Stimulated activated CD8-positive, alpha-beta memory T cell treated with anti-CD3 and anti-CD28 coated beads, Interleukin-15, amount 100 ng/mL, for 1 hour (primary cell): Measurements from ENCODE around the gene VPS35L.

ENCODE experiments used
- DNase-seq: peaks from one replicate; pipeline ENCODE4 v3.0.0-alpha.2; 2020; ENCODE audit warnings: low read depth

The VPS35L gene

DNA sequence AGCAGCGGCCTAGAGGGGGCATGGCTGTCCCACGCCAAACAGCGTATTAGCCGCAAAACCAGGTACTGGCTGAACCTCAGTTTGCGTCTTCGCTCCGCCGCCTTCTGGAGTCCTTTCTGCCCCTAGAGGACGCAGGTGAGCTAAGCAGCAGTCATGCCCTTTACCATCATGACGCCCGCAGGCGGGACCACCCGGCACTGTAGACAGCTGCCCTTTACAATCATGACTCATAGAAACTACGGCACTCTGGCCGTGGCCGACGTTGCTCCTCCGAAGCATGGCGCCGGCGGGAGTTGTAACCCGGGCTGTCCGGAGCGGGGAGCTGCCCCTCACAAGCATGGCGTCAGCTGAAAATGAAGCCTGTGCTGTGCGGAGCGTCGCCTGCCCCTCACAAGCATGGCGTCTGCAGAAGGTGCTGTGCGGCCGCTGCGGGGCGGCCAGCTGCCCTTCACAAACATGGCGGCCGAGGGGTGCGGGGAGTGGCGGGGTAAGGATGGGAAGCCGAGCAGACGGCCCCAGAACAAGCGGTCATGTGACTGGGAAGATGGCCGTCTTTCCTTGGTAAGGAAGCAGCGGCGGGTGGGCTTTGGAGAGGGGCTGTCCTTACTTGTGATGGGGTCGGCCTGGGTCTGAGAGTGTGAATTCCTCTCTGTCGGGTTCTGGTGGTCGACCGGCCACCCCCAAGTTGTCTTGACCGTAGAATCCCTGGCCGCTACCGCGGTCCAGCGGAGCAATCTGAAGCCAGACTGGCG, at the start of gene VPS35L:
VPS35L (plus strand) TSS at position 518 of the 752 bp plus-strand sequence; CDS start at position 545, 27 bp downstream.
- DNase-seq = peak; percentile 90

GRCh38 chr16:19506965-19507364, 48.5 kb upstream of the VPS35L start:
- no peak for DNase-seq

GRCh38 chr16:19507867-19508266, 47.6 kb upstream of the VPS35L start:
- no peak for DNase-seq

DNA sequence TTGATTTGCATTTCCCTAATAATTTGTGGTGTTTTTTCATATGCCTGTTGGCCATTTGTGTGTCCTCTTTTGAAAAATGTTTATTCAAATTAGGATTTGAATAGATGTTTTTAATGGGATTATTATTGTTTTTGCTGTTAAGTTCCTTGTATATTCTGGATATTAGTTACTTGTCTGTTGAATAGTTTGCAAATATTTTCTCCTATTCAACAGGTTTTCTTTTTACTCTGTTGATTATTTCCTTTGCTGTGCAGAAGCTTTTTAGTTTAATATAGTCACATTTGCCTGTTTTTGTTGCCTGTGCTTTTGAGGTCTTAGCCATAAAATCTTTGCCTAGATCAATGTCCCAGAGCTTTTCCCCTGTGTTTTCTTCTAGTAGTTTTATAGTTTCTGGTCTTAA, 43.2 kb upstream of the VPS35L start:
- DNase-seq = no peak

- no peak for DNase-seq
These were observed 42.0 kb upstream of the VPS35L start for GRCh38 chr16:19513377-19514053.

DNA sequence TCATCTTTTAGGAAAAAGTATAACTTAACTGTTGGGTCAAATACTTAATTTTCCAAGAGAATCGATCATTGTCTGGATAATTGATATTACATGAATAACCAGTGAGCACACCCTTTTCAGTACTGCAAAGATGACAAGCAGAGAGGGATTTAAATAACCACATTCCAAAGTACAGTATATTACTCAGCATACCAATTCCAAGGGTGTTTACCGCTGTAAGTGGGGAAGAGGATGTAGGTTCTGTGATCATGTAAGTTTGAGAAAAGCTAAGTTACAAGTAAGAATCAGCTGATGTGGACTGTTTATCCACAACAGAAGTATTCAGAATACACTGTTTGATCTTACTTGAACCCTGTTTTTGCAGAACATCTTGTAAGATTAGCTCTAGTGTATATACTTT, 39.7 kb upstream of the VPS35L start:
- DNase-seq = no peak

- DNase-seq = no peak
These were observed 37.9 kb upstream of the VPS35L start for GRCh38 chr16:19517424-19518089.

- no peak for DNase-seq
These were observed 37.1 kb upstream of the VPS35L start for GRCh38 chr16:19518388-19518787.

DNA sequence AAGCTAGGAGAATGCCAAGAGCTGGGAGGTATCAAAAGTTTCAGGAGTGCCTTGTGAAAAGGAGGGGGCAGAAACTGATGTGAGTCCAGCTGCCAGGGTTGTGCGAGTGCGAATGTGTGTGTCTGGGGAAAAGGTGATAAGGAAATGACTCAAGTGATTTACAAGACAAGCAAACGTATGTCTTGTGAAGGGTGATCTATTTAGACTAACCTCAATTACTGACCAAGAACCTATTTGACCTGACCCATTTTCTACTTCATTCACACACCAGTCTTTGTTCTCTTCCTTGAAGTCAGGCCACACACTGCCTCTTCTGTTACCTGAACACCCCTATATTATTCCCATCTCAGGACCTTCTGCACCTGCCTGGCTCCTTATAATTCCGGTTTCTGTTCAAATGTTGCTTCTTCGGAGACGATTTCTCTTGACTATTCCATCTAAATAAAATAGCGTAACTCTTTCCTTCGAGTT, 34.6 kb upstream of the VPS35L start:
- no peak for DNase-seq

GRCh38 chr16:19521471-19522396, 33.8 kb upstream of the VPS35L start, which contains the start of gene GDE1:
Gene GDE1, minus strand, starts transcription at chr16:19522098. Its CDS starts 134 bp downstream, at chr16:19521964.
- DNase-seq = peak; percentile 93

DNA sequence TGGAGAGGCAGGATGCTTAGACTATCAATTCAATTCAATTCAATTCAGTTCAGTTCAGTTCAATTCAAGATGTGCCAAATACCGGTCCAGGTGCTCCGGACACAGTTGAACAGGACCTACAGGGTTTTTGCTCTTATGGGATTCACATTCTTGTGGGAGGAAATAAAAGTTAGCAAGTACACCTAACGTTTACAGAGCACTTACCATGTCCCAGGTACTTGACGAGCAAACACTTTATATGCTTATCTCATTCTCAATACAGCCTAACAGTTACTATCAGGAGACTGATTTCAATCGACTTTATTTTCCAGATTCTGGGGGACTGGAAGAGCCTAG, 33.1 kb upstream of the VPS35L start:
- DNase-seq = no peak

DNA sequence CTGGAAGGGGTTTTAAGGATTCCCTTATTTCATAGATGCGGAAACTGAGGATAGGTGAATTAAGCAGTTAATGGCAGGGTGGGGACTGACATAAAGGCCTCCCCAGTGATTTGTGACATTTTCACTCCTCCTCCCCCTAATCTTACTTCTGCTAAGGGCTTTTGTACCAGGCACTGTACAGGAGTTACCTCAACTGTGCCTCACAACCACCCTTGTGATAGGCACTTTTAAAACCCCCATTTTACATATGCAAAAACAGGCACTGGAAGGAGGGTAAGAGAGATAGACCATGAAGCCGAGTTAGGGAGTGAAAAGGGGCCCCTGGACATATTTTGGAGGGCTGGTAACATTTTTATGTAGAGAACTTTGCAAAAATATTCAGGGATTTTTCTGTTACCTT, 32.7 kb upstream of the VPS35L start:
- no peak for DNase-seq

- DNase-seq = no peak
These were observed 32.3 kb upstream of the VPS35L start for GRCh38 chr16:19523184-19523558.

DNA sequence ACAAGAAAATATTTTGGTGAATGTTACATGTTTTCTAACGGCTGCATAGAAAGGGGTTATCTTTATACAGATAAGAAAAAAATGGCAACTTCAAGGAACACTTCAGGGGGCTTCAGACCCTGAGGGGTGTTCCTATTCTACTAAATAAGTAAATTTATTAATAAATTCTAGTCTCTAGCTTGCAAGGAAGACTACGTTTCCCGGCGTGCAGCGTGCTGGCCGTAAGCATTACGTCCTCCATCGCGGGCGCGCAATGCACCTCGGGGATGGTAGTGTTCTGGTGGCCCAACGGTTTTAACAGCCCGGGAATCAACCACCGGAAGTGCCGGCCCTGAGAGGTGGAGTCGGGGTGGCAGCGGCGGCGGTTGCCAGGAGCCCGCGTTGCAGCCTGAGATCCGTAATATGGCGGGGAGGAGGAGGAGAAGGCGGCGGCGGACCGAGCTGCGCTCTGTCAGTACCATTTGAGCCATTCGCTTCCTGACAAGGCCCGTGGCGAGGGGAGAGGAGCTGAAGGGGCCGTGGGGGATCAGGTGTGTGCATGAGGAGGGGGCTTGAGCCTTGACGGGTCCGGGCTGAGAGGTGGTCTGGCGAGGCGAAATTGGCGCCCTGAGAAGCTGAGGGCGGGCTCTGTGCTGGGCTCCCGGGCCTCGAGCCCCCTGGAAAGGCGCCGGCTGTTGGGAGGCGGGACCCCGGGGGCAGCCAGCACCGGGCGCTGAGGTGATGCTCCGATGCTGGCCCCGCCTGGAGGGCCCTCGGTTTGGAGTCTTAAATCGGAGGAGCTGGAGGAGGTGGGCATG, 31.7 kb upstream of the VPS35L start, which contains the start of gene CCP110:
CCP110 (plus strand) TSS at position 384 of the 797 bp plus-strand sequence. CDS start 3,940 bp downstream, outside the sequence.
- peak; percentile 89 for DNase-seq

DNA sequence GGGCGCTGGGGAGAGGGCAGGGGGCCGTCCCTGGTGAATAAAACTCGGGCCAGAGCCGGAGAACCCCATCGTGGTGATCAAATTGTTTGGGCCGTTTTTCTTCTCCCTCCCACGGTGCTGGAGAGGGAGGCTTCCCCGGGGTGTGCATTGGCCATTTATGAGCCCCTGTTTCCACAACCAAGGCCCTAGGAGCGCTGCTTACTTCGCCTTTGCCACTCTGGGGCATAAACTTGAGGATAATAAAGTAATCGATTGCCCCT, 31.2 kb upstream of the VPS35L start:
- no peak for DNase-seq

DNA sequence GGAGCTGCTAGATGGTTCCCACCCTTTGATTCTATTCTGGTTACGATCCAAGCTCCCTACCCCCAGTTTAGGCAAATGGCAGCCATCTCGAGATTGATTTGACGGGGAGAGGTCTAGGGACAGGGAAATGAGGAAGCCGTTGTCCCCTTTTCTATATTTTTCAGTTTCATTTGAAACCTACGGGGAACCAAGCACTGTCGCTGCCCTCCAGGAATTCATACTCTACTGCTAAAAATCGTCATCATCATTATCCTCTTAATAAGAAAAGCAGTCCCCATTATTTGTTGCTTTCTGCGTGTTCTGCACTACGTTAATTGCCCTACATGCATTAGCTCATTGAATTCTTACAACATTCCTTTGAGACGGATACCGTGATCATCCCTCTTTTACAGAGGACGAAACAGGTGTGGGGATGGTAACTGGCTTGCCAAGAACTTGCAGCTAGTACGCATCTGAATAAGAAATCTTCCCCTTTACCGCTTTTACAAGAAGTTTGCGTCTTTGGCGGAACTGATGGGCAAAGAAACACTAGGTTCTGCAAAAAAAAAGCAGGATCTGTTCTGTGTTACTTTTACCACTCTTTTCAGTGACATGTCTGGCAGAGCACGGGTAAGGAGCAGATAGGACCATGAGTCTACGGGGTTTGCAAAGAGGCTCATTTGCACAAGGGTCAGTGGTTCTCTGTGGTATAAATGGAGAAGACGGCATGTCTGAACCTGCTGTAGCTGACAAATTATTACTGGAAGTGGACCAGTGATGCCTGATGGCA, 30.7 kb upstream of the VPS35L start:
- no peak for DNase-seq

DNA sequence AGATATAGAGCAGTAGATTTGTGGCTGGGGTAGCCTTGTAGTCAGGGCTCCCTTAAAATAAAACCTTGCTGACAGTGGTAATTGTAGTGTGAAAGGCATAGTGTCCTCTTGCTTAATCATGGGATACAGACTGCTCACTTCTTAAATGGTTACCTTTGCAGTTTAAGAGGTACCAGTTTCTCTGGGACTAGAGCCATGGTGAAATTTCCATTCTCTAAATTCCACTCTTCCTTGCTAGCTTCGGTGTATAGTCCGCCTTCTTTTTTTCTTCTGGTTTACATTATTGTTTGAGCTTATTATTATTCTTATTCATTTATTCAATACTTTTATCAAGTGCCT, 30.1 kb upstream of the VPS35L start:
- DNase-seq = no peak

- DNase-seq = no peak
These were observed 28.3 kb upstream of the VPS35L start for GRCh38 chr16:19527161-19527560.

DNA sequence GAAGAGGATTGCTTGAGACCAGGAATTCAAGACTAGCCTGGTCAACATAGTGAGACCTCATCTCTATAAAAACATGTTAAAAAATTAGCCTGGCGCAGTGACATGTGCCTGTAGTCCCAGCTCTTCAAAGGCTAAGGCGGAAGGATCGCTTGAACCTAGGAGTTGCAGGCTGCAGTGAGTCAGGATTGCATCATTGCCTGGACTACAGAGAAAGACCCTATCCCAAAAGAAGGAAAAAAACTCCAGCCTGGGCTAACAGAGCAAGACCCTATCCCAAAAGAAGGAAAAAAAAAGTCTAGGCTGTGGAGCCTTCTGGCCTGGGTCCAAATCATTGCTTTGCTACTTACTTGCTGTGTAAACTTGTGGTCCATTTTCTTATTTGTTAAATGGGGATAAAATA, 26.8 kb upstream of the VPS35L start:
- DNase-seq = no peak

- no peak for DNase-seq
These were observed 22.9 kb upstream of the VPS35L start for GRCh38 chr16:19532601-19533000.
